Measurements from ENCODE around the gene FCER2.

The FCER2 gene

GRCh38 chr19:7701049-7701653 is 780 bp downstream of the FCER2 start:
- TF ChIP-seq POLR2A (IDR thresholded peaks at IDR 0.05; ENCODE audit: low read depth, low read length), result no peak
- FAIRE-seq, result no peak
- no peak for DNase-seq (ENCODE audit: insufficient read length, low spot score)

GRCh38 chr19:7699417-7700401 is 2.2 kb downstream of the FCER2 start:
- no peak for TF ChIP-seq POLR2A (IDR thresholded peaks at IDR 0.05; ENCODE audit: low read depth, low read length)
- DNase-seq (ENCODE audit: insufficient read length, low spot score) (no peak), FAIRE-seq (no peak)

- FAIRE-seq (no peak), DNase-seq (ENCODE audit: insufficient read length, low spot score) (no peak)
- no peak for TF ChIP-seq POLR2A (IDR thresholded peaks at IDR 0.05; ENCODE audit: low read depth, low read length)
Measured at GRCh38 chr19:7699003-7699402, 2.9 kb downstream of the FCER2 start.

- FAIRE-seq, result no peak
- TF ChIP-seq POLR2A (IDR thresholded peaks at IDR 0.05; ENCODE audit: low read depth, low read length), result no peak
- DNase-seq (ENCODE audit: insufficient read length, low spot score), result no peak
Measured at GRCh38 chr19:7698583-7698982, 3.3 kb downstream of the FCER2 start.

- no peak for TF ChIP-seq POLR2A (IDR thresholded peaks at IDR 0.05; ENCODE audit: low read depth, low read length)
- no peak for DNase-seq (ENCODE audit: insufficient read length, low spot score)
- FAIRE-seq, result no peak
Measured at GRCh38 chr19:7697721-7698287, 4.1 kb downstream of the FCER2 start.

- DNase-seq (ENCODE audit: insufficient read length, low spot score) (no peak), FAIRE-seq (no peak)
- no peak for TF ChIP-seq POLR2A (IDR thresholded peaks at IDR 0.05; ENCODE audit: low read depth, low read length)
Measured at GRCh38 chr19:7694499-7694898, 7.4 kb downstream of the FCER2 start.

- FAIRE-seq (no peak), DNase-seq (ENCODE audit: insufficient read length, low spot score) (no peak)
- TF ChIP-seq POLR2A (IDR thresholded peaks at IDR 0.05; ENCODE audit: low read depth, low read length), result no peak
Measured at GRCh38 chr19:7692417-7693088, 9.4 kb downstream of the FCER2 start.

GRCh38 chr19:7691497-7691896 is 10.4 kb downstream of the FCER2 start:
- DNase-seq (ENCODE audit: insufficient read length, low spot score) (no peak), FAIRE-seq (no peak)
- no peak for TF ChIP-seq POLR2A (IDR thresholded peaks at IDR 0.05; ENCODE audit: low read depth, low read length)

- FAIRE-seq (no peak), DNase-seq (ENCODE audit: insufficient read length, low spot score) (no peak)
- no peak for TF ChIP-seq POLR2A (IDR thresholded peaks at IDR 0.05; ENCODE audit: low read depth, low read length)
Measured at GRCh38 chr19:7690779-7691258, 11.1 kb downstream of the FCER2 start.

GRCh38 chr19:7689165-7689564 is 12.8 kb downstream of the FCER2 start:
- TF ChIP-seq POLR2A (IDR thresholded peaks at IDR 0.05; ENCODE audit: low read depth, low read length), result no peak
- FAIRE-seq (no peak), DNase-seq (ENCODE audit: insufficient read length, low spot score) (no peak)

- DNase-seq (ENCODE audit: insufficient read length, low spot score) (no peak), FAIRE-seq (no peak)
- TF ChIP-seq POLR2A (IDR thresholded peaks at IDR 0.05; ENCODE audit: low read depth, low read length), result no peak
Measured at GRCh38 chr19:7687177-7687576, 14.8 kb downstream of the FCER2 start.

- no peak for DNase-seq (ENCODE audit: insufficient read length, low spot score)
- no peak for FAIRE-seq
- TF ChIP-seq POLR2A (IDR thresholded peaks at IDR 0.05; ENCODE audit: low read depth, low read length), result no peak
Measured at GRCh38 chr19:7685546-7686445, 16.1 kb downstream of the FCER2 start.
